AG04450 (cell line): Measurements from ENCODE around the gene MYRFL. TPM values are rescaled to one million over a fixed set of nuclear protein-coding genes. Genes with fewer than 3 reads are reported as not detected.

Experiments used
- CTCF ChIA-PET: fragments of 300-600, 350-600 bp; formaldehyde crosslinking; extraction: SDS; loops from one replicate; lab custom pipeline; 2022; ENCODE audit warnings: antibody characterized with exemption, inconsistent platforms; lab: Charles Lee
- POLR2A ChIA-PET: fragments of 350-600 bp; formaldehyde crosslinking; extraction: SDS; loops from one replicate; lab custom pipeline; 2021; ENCODE audit warnings: antibody characterized with exemption, inconsistent platforms; lab: Yijun Ruan, JAX
- DNase-seq: peaks from one replicate; pipeline ENCODE4 v3.0.0-alpha.2; 2011; ENCODE audit warnings: low read depth, low spot score
- H3K27ac ChIP-seq: one replicate; pipeline ENCODE4 v1.5.1; 2012; ENCODE audit warnings: low read depth, low read length, control low read depth
- H3K27me3 ChIP-seq: one replicate; pipeline ENCODE4 v1.6.0; 2012; ENCODE audit warnings: low read length; ENCODE audit not compliant: control insufficient read depth, insufficient read depth
- H3K4me3 ChIP-seq: 2 replicates; pipeline ENCODE4 v1.5.1; 2011; ENCODE audit warnings: mild to moderate bottlenecking, low read depth, low read length, control low read depth
- H3K9me3 ChIP-seq: 2 replicates; pipeline ENCODE4 v1.5.1; 2012; ENCODE audit warnings: low read length; ENCODE audit not compliant: control insufficient read depth, insufficient read depth
- polyA plus RNA-seq: library from polyadenylated mRNA; depleted of rRNA; stranded (reverse); fragments of >200 nt; gene quantifications from 2 replicates; pipeline ENCODE4 v1.2.3, GENCODE V29; 2011
- TF ChIP-seq, protein P1 (sequence below): IDR thresholded peaks from 2 replicates; pipeline ENCODE4 v1.5.1; 2011; ENCODE audit warnings: low read depth, low read length, control low read depth, inconsistent platforms

The MYRFL gene
- polyA plus RNA-seq, 1 experiment: not detected

DNA sequence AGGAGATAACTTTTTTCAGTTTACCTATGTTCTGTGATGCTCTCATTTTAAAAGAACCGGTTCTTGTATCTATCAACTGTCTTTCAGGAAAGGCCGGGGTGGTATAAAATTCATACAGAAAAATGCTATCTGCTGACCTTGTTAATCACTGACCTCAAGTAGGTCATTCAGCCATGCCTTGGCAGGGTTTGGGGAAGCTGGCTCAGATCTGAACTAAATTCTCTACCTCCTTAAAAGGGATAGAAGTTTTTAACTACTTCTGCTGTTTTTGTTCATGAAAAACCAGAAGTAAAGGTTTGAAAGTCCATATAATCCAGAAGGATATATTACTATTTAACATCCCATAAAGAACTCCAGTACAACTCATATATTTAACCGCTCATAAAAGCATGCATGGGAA, 10.1 kb downstream of the MYRFL start:
- no peaks in the 10 kb centered on the region for H3K9me3 ChIP-seq
- H3K4me3 ChIP-seq: no peak overlapping the region
- H3K27ac ChIP-seq: no peak overlapping the region
- CTCF ChIA-PET: no interaction called here
- TF ChIP-seq, protein P1, sequence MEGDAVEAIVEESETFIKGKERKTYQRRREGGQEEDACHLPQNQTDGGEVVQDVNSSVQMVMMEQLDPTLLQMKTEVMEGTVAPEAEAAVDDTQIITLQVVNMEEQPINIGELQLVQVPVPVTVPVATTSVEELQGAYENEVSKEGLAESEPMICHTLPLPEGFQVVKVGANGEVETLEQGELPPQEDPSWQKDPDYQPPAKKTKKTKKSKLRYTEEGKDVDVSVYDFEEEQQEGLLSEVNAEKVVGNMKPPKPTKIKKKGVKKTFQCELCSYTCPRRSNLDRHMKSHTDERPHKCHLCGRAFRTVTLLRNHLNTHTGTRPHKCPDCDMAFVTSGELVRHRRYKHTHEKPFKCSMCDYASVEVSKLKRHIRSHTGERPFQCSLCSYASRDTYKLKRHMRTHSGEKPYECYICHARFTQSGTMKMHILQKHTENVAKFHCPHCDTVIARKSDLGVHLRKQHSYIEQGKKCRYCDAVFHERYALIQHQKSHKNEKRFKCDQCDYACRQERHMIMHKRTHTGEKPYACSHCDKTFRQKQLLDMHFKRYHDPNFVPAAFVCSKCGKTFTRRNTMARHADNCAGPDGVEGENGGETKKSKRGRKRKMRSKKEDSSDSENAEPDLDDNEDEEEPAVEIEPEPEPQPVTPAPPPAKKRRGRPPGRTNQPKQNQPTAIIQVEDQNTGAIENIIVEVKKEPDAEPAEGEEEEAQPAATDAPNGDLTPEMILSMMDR: no peak
- POLR2A ChIA-PET: no interaction called here
- H3K27me3 ChIP-seq: peaks cover 2% of the 10 kb centered on the region
- no peak for DNase-seq

DNA sequence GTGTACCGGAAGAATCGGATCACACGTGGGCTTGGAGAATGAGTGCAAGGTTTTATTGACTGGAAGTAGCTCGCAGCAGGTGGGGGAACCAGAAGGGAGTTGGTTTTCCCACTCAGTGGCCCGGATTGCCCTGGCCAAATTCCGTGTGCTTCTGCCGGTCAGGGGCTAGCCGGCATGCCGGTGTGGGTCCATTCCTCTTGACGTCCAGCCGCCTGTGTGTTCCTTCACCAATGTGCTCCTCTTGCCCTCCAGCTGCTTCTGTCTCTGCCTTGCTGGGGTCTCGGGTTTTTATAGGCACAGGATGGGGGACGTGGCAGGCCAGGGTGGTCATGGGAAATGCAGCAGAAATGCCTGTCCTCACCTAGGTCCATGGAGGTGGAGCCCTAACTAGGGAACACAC, 11.0 kb downstream of the MYRFL start:
- CTCF ChIA-PET: no interaction called here
- no peak overlapping the region for H3K4me3 ChIP-seq
- POLR2A ChIA-PET: no interaction called here
- H3K27ac ChIP-seq: no peak overlapping the region
- H3K9me3 ChIP-seq: no peaks in the 10 kb centered on the region
- DNase-seq: no peak
- TF ChIP-seq, protein P1: no peak
- H3K27me3 ChIP-seq: peaks cover 2% of the 10 kb centered on the region

DNA sequence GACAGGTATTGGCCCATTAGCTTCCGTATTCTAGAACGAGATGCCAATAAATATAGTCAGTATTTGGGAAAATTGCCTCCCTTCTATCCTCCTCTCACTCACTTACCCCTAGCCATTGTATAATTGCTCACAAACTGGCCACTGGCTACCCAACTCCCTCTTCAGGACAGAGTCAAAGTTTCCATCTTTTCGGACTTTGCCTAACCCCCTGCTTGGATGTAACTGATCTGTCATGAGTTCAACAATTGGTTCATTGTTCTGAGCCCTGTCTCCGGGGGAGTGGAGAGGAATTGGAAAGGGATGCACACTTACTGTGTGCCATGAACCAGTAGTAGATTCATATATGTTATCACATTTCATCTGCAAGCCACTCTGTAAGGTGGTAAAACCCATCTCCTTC, 12.2 kb downstream of the MYRFL start:
- no peaks in the 10 kb centered on the region for H3K9me3 ChIP-seq
- ChIA-PET CTCF (no interaction called here), POLR2A (no interaction called here)
- H3K27me3 ChIP-seq: peaks cover 2% of the 10 kb centered on the region
- no peak for DNase-seq
- TF ChIP-seq, protein P1: no peak
- H3K27ac ChIP-seq: no peak overlapping the region
- H3K4me3 ChIP-seq: no peak overlapping the region

DNA sequence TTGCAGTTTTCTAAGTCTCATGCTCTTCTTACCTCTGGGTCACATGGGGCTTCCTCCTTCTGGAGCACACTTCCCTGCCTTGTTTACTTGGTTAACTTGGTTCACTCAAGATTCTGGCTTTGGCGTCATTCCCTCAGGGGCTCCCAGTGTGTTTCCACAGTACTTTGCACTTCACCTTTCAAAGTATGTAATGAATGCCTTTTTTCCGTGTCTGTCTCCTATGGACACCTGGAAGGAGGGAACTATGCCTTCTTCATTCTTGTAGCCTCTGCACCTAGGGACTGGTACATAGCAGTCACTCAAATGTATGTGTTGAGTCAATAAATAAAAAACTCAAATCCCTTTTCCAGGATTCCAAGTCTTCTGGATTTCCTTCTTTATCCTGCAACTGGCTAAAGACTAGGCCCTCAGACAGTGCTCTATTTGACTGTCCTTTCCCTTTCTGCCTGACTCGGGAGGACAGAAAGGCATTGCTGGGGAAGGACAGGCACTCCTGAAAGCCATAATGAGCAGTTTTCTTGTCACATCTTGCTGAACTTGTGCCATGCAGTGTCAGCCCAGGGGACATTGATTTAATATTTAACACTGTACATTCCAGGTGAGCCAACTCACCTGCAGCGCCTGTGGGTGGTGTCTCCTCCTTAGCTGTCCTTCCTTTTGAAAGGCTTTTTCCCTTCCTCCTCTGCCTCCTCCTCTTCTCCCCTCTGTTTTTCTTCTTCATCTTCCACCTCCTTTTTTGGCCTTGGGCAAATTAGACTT, 12.8 kb downstream of the MYRFL start:
- no peak overlapping the region for H3K4me3 ChIP-seq
- ChIA-PET POLR2A (no interaction called here), CTCF (no interaction called here)
- no peak for DNase-seq
- H3K27me3 ChIP-seq: peaks cover 2% of the 10 kb centered on the region
- no peaks in the 10 kb centered on the region for H3K9me3 ChIP-seq
- no peak overlapping the region for H3K27ac ChIP-seq
- TF ChIP-seq, protein P1: no peak

DNA sequence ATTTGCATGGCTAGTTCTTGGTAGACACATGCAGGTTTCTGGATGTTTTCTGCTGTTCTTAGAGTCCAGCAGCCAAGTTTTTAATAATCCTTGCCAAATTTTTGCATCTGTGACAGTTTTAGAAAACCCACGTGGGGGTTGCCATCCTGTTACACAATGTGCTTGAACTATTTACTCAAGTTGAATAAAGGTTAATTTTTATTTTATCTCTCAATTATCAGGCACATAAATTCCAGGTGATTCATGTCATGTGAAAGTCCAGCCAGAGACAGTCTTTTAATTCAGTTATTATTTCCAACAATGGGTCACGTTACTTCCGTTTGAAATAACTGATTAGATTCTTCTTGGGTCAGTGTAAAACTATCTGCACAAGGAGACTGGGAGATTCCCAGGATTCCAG, 15.7 kb downstream of the MYRFL start:
- TF ChIP-seq, protein P1: no peak
- no peak for DNase-seq
- no peak overlapping the region for H3K27ac ChIP-seq
- peaks cover 5% of the 10 kb centered on the region for H3K27me3 ChIP-seq
- ChIA-PET POLR2A (no interaction called here), CTCF (no interaction called here)
- H3K9me3 ChIP-seq: no peaks in the 10 kb centered on the region
- no peak overlapping the region for H3K4me3 ChIP-seq
